Activated CD4-positive, alpha-beta T cell treated with anti-CD3 and anti-CD28 coated beads, Interleukin-2, amount 50 U/mL, for 48 hours (primary cell): ENCODE measurements around the gene PCK1.

Source experiments
- DNase-seq, 2 experiments: peaks; one replicate each; pipeline ENCODE4 v3.0.0-alpha.2; 2020

PCK1 gene

DNA sequence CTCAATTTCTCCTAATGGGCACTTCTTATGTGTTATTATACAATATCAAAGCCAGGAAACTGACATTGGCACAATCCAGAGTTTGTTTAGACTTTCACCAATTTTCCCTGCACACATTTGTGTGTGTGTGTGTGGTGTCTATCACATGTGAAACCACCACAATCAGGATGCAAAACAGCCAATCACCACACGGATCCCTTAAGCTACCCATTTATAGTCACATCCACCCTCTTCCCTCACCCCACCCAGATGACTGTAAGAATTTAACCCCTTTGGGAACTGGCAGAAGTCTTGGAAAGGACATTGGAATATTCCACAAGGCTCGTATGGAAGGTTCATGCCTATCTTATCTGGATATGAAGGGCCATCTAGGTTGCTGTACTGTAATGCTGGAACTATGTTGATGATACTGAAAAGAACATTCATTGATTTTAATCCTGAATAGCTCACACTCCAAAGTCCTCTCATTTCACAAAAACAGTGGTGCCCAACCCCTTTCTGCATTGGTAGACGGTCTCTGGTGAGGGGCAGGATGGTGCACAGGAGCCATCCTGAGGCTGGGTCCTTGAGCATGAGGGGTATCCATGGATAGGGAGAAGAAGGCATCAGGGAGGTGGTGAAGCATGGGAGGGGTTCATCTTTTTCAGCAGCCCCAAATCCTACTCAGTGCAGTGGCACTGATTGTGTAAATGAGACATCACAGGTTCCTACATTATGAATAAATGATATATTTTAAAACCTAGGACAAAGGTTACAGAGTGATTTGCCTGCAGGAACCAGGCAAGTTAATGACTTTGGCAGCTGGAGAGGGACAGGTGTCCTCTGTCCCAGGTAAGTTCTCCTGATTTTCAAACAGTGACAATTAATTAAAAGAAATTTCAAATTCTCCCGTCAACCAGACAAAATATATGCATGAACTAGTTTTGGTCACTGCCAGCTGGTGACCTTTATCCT is 23.9 kb upstream of the PCK1 start:
- DNase-seq = no peak

GRCh38 chr20:57537822-57538221 is 23.1 kb upstream of the PCK1 start:
- no peak for DNase-seq

- no peak for DNase-seq
Observed at GRCh38 chr20:57539889-57540288, 21.0 kb upstream of the PCK1 start.

DNA sequence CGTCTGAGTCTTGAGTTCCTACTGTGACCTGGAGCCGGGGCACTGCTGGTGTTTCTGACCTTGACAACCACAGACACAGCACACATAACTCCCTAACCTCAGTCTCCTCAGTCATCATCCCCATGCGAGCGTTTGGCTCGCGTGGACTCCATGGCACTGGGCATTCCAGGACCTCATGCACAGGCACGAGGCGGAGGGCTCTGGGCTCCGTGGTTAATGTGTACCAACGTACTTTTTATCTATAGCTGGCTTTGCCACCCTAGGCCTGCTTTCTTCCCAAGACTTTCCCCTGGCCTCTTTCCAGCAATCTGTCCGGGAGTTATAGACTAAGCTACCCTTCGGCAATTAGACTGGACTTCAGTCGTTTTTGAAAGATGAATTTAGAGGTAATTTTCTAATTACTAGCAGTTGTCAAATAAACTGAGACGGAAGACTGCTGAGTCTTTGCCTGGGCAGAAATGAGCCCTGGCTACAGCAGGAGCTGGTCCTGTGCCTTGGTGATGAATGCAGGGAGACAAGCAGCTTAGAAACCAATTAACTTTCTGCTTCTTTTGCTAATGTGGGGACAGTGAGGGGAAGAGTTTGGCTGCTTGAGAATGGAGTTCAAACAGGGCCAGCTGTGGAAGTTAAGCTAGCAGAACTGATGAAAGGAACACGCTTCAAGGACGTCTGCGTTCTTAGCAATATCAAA is 19.9 kb upstream of the PCK1 start:
- no peak for DNase-seq

GRCh38 chr20:57543754-57544153 is 17.2 kb upstream of the PCK1 start:
- DNase-seq = no peak

GRCh38 chr20:57544838-57545564 is 15.9 kb upstream of the PCK1 start:
- no peak for DNase-seq

DNA sequence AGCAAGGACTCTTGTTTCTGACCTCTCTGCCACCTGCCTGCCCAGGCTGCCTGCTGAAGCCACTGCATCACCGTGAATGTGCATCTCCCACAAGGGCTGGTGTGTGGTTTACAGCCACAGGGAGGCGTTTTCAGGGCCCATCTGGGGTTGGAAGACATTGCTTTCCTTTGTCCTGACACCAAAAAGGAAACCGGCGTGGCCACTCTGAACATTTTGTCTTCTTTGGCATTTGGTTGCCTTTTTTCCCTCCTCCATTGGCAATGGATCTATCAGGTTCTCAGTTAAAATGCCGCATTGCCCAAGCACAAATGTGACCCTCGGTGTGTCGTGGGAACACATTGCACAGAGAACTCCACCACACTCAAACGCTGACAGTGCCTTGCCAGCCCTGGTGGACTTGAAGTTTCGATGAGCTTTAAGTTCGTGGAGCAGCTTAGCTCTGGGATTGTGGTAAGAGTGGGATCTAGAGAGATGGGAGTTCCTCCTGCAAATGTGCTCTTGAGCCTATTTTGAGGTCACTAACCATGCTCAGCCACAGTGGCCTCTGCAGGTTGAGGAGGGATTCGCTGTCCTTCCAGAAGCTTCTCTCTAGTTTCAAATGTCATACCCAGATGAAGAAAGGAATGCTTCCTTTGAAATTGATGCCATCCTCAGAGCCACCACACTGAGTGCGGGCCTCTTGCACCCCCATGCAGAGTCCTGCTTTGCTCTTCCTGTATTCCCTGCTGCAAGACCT is 14.8 kb upstream of the PCK1 start:
- DNase-seq = no peak

GRCh38 chr20:57546956-57547649 is 13.8 kb upstream of the PCK1 start:
- no peak for DNase-seq

GRCh38 chr20:57548177-57549058 is 12.5 kb upstream of the PCK1 start:
- DNase-seq = no peak

DNA sequence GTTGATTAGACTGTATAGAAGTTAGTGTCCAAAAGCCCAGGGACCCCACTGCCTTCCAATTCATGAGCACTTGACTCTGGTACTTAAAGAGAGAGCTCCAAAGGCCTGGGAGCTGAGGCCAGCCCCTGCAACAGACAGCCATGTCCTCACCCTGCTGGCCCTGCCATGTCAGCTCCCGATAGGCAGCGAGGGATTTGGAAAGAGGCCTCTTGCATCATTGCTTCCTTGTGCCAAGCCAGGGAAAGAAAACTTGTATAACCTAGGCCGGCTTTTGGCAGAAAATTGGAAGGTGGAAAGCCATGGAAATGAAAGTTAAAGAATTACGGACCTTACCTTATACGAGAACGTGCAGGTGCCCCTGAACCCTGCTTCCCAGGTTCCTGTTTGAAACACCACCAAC is 8.4 kb upstream of the PCK1 start:
- no peak for DNase-seq

DNA sequence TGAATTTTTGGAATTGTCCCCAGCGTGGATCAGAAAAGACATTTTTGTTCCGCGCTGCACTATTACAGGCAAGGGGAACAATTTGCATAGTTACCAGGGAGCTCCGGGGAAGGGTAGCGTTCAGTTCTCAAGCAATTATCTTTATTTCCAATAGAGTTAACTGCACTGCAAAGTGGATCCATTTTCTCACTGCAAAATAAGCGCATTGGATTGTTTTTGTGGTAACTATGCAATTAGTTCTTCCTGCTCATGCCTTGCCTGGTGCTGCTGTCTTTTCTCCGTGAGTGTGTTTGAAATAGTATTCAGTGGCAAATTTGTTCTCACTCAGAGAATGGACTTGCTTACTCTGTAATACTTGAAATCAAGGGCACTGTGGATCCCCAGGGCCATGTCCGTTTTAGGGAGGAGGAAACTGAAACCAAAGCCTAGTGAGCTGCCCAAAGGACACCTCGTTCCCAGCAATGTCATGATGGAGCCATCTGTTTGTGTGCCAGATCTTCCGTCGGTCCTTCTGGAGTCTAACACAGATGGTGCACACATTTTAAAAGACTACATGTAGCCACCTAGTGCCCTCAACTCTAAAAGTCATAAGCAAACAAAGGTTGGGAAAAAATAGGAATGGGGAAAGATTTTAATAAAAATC is 7.4 kb upstream of the PCK1 start:
- DNase-seq = no peak

GRCh38 chr20:57555457-57556184 is 5.3 kb upstream of the PCK1 start:
- no peak for DNase-seq

DNA sequence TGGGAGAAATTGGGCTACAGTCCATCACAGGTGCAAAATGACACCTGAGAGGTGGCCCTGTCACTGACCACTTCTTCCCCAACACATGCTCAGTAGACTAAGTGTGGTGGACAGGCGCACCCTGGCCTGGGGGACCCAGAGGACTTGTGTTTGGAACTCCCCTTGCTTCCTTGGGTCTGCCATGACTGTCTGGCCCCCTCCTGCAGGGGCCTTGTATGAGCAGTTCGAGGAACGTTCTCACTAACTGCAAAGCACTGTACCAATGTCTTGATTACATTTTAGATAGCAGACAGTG is 4.0 kb upstream of the PCK1 start:
- no peak for DNase-seq

- DNase-seq = no peak
Observed at GRCh38 chr20:57557926-57558613, 2.8 kb upstream of the PCK1 start.

GRCh38 chr20:57558614-57559288 is 2.2 kb upstream of the PCK1 start:
- DNase-seq = no peak

- no peak for DNase-seq
Observed at GRCh38 chr20:57559289-57559634, 1.6 kb upstream of the PCK1 start.

DNA sequence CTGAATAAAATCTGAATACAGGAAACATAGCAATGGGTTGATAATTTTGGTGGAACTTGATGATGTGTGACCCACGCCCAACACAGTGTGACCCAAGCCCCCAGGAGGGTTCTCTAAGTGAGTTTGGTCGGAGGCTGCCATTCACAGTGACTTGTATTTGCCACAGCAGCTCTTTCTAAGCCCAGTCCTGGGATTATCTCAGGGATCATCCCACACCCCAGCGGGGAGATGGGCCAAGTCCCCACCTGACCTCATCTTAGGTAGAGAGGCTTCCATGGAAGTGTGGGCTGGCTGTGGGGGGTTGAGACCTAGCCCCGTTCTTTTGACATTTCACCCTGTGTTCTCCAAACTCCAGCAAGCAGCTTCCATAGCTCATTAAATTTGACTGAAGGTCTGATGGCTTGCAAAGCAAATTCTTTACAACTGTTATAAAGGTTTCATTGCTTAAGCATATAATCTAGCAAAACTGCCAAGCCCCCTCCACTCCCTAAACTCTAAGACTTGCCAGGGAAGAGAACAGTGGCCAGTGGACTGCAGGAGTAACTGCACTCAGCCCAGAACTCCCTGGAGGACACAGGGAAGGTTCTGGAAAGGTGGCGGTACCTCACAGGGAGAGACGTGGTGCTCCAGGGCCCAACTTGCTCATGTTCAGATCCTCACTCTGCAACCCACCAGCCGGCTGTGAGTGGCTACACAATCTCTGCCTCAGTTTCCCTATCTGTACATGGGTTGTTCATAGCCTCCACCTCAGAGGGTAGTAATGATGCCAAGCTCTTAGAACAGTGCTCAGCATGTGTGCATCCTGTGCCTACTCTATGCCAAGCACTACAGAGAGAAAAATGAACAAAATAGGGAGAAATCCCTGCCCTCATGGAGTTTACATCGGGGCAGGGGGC is 1.0 kb upstream of the PCK1 start:
- DNase-seq = no peak
